Fibroblast of lung (primary cell): Measurements from ENCODE around the gene CLIC6.

Source experiments
- EZH2 ChIP-seq: IDR thresholded peaks from 2 replicates; pipeline ENCODE4 v1.5.1; 2012; ENCODE audit warnings: low read length, control low read depth, mild to moderate bottlenecking; ENCODE audit errors: missing control alignments
- TF ChIP-seq, protein P1 (sequence below), 2 donors: IDR thresholded peaks in 1 of 2; conservative IDR thresholded peaks in 1 of 2; 1 replicate in 1 of 2; 2 replicates in 1 of 2; pipeline ENCODE4 v1.5.1; 2011 to 2012; ENCODE audit warnings: low read length in 2 of 2, control low read depth in 1 of 2, inconsistent platforms in 1 of 2, low read depth in 1 of 2, mild to moderate bottlenecking in 1 of 2

DNA sequence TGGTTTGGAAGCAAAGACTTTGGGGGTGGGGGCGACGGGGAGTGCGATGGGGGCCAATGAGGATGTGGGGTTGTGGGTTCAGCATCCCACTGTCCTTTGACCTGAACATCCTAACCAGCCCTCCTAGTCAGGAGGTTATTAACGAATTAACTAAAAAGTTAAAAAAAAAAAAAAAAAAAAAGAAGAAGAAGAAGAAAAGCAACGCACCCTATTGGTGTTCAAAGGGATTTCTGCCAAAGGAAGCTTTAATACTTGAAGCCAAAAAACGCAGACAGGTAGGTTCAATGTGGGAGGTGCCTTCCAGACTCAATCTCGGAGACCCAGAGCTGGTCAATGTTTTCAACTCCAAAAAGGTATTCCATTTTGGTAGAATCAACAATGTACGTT, 2.2 kb downstream of the CLIC6 start:
- TF ChIP-seq, protein P1, sequence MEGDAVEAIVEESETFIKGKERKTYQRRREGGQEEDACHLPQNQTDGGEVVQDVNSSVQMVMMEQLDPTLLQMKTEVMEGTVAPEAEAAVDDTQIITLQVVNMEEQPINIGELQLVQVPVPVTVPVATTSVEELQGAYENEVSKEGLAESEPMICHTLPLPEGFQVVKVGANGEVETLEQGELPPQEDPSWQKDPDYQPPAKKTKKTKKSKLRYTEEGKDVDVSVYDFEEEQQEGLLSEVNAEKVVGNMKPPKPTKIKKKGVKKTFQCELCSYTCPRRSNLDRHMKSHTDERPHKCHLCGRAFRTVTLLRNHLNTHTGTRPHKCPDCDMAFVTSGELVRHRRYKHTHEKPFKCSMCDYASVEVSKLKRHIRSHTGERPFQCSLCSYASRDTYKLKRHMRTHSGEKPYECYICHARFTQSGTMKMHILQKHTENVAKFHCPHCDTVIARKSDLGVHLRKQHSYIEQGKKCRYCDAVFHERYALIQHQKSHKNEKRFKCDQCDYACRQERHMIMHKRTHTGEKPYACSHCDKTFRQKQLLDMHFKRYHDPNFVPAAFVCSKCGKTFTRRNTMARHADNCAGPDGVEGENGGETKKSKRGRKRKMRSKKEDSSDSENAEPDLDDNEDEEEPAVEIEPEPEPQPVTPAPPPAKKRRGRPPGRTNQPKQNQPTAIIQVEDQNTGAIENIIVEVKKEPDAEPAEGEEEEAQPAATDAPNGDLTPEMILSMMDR (conservative IDR thresholded peaks at IDR 0.05 in 1 of 2, IDR thresholded peaks at IDR 0.05 in 1 of 2; ENCODE audit: low read depth in 1 of 2, low read length in 2 of 2): no peak
- no peak for TF ChIP-seq EZH2
